ENCODE measurements around the gene RGP1.

DNA sequence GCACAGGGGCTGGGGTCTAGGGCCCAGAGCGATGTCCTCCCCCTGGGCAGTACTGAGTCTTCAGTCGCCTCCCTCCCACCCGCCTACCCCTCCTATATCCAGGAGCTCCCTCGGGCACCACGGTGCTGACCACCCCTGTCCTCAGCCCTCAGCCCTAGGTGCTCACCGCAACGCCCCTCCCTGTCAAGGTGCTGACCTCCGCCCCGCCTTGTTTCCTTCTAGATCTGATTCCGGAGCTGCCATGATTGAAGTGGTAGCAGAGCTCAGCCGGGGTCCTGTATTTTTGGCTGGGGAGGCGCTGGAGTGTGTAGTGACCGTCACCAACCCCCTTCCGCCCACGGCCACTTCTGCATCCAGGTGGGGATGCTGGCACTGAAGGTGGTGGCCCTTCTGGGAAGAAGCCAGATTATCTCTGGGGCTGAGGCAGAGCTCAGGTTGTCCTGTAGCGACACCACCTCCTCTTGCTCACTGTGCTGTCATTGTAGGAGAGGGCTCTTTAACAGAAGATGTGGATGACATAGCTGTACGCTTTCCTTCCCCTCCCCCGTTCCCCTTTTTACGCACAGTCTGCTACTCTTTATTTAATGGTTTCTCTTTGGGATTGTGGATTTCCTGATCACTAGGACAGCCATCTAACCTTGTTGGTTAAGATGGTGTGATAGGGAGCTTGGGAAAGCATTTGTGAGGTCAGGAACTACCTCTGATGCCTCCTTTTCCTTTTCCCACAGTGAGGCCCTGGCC lies 598 bp downstream of the RGP1 start:
- TF ChIP-seq ZNF274 (IDR thresholded peaks at IDR 0.05; ENCODE audit: low read depth, low read length) (no peak), SUZ12 (IDR thresholded peaks at IDR 0.05; ENCODE audit: extremely low read depth, insufficient read depth, insufficient read length) (no peak), YY1 (IDR thresholded peaks at IDR 0.05; ENCODE audit: insufficient read depth, insufficient read length) (no peak)
